H9 (cell line): ENCODE data around the gene CASP4. TPM values are rescaled to one million over a fixed set of nuclear protein-coding genes. Genes with fewer than 3 reads are reported as not detected.

Experiments
- DNase-seq: peaks from one replicate; pipeline ENCODE4 v3.0.0-alpha.2; 2017
- H2AFZ ChIP-seq: one replicate; pipeline ENCODE4 v1.6.1; 2013; ENCODE audit warnings: mild to moderate bottlenecking, low read length, control low read depth, moderate library complexity
- H2AK5ac ChIP-seq: 2 replicates; pipeline ENCODE4 v1.6.1; 2013; ENCODE audit warnings: low read length, control low read depth, mixed read lengths; ENCODE audit not compliant: insufficient read length
- H2BK120ac ChIP-seq: one replicate; pipeline ENCODE4 v1.6.1; 2013; ENCODE audit warnings: low read depth, mild to moderate bottlenecking, low read length, control low read depth, inconsistent platforms; ENCODE audit not compliant: poor library complexity, severe bottlenecking
- H2BK12ac ChIP-seq: 2 replicates; pipeline ENCODE4 v1.6.1; 2013; ENCODE audit warnings: low read length, control low read depth, mixed read lengths, low read depth; ENCODE audit not compliant: insufficient read length
- H2BK15ac ChIP-seq: 2 replicates; pipeline ENCODE4 v1.6.1; 2013; ENCODE audit warnings: low read depth, low read length, control low read depth
- H2BK20ac ChIP-seq: one replicate; pipeline ENCODE4 v1.6.1; 2013; ENCODE audit warnings: low read depth, mild to moderate bottlenecking, low read length, control low read depth, inconsistent platforms; ENCODE audit not compliant: poor library complexity, severe bottlenecking
- H2BK5ac ChIP-seq: 2 replicates; pipeline ENCODE4 v1.6.1; 2013; ENCODE audit warnings: low read length, control low read depth, mixed read lengths; ENCODE audit not compliant: insufficient read length
- H3K14ac ChIP-seq: 2 replicates; pipeline ENCODE4 v1.6.1; 2013; ENCODE audit warnings: low read length, control low read depth; ENCODE audit not compliant: insufficient read depth
- H3K18ac ChIP-seq: 2 replicates; pipeline ENCODE4 v1.6.1; 2013; ENCODE audit warnings: low read depth, mild to moderate bottlenecking, mixed read lengths, low read length, control low read depth; ENCODE audit not compliant: insufficient read length
- H3K23ac ChIP-seq: 2 replicates; pipeline ENCODE4 v1.6.1; 2013; ENCODE audit warnings: low read length, control low read depth, mixed read lengths, low read depth; ENCODE audit not compliant: insufficient read length
- H3K23me2 ChIP-seq: 2 replicates; pipeline ENCODE4 v1.6.1; 2013; ENCODE audit warnings: low read depth, mild to moderate bottlenecking, mixed read lengths, low read length, control low read depth; ENCODE audit not compliant: insufficient read length, poor library complexity, severe bottlenecking
- H3K27ac ChIP-seq: 2 replicates; pipeline ENCODE4 v1.5.1; 2013; ENCODE audit warnings: low read length, control low read depth, mixed read lengths, low read depth; ENCODE audit not compliant: insufficient read length
- H3K27me3 ChIP-seq: 2 replicates; pipeline ENCODE4 v1.6.1; 2013; ENCODE audit warnings: low read length, control low read depth, inconsistent platforms; ENCODE audit not compliant: insufficient read depth
- H3K4ac ChIP-seq: 2 replicates; pipeline ENCODE4 v1.6.1; 2013; ENCODE audit warnings: low read depth, mild to moderate bottlenecking, control low read depth, inconsistent platforms, low read length, moderate library complexity
- H3K4me1 ChIP-seq: 2 replicates; pipeline ENCODE4 v1.6.1; 2013; ENCODE audit warnings: low read length, control low read depth, inconsistent platforms; ENCODE audit not compliant: insufficient read depth
- H3K4me2 ChIP-seq: 2 replicates; pipeline ENCODE4 v1.6.1; 2013; ENCODE audit warnings: low read length, control low read depth, mixed read lengths; ENCODE audit not compliant: insufficient read length, insufficient read depth
- H3K56ac ChIP-seq: 2 replicates; pipeline ENCODE4 v1.6.1; 2013; ENCODE audit warnings: low read depth, mild to moderate bottlenecking, mixed read lengths, low read length, control low read depth; ENCODE audit not compliant: insufficient read length
- H3K79me1 ChIP-seq: 2 replicates; pipeline ENCODE4 v1.6.1; 2013; ENCODE audit warnings: low read depth, mild to moderate bottlenecking, moderate library complexity, low read length, control low read depth, inconsistent platforms; ENCODE audit not compliant: insufficient read depth, poor library complexity, severe bottlenecking
- H3K79me2 ChIP-seq: 2 replicates; pipeline ENCODE4 v1.6.1; 2013; ENCODE audit warnings: low read length, control low read depth, inconsistent platforms; ENCODE audit not compliant: insufficient read depth
- H3K9ac ChIP-seq: 2 replicates; pipeline ENCODE4 v1.6.1; 2013; ENCODE audit warnings: low read length, control low read depth, mixed read lengths; ENCODE audit not compliant: insufficient read length; ENCODE audit errors: extremely low read depth
- H3K9me3 ChIP-seq: one replicate; pipeline ENCODE4 v1.6.1; 2013; ENCODE audit warnings: low read depth, low read length, inconsistent platforms; ENCODE audit not compliant: control insufficient read depth
- H3T11ph ChIP-seq: one replicate; pipeline ENCODE4 v1.6.1; 2013; ENCODE audit warnings: mild to moderate bottlenecking, low read length, control low read depth, inconsistent platforms
- H4K20me1 ChIP-seq: one replicate; pipeline ENCODE4 v1.6.1; 2013; ENCODE audit not compliant: control insufficient read depth, insufficient read length, insufficient read depth
- H4K5ac ChIP-seq: 2 replicates; pipeline ENCODE4 v1.6.1; 2013; ENCODE audit warnings: low read depth, mild to moderate bottlenecking, mixed read lengths, low read length, control low read depth; ENCODE audit not compliant: insufficient read length
- H4K8ac ChIP-seq: replicated peaks from 2 replicates; pipeline ENCODE4 v1.6.1; 2013; ENCODE audit warnings: low read length, control low read depth, mixed read lengths, low read depth; ENCODE audit not compliant: insufficient read length
- H4K91ac ChIP-seq: 2 replicates; pipeline ENCODE4 v1.6.1; 2013; ENCODE audit warnings: low read depth, mild to moderate bottlenecking, moderate library complexity, mixed read lengths, low read length, control low read depth; ENCODE audit not compliant: insufficient read length
- H3K27ac Mint-ChIP-seq, 3 experiments: 2 replicates in 2 of 3; 3 replicates in 1 of 3; pipeline ENCODE4 v1.8.0; 2020 to 2021; ENCODE audit warnings: mixed read lengths in 3 of 3, mild to moderate bottlenecking in 1 of 3, moderate library complexity in 1 of 3
- H3K27me3 Mint-ChIP-seq: 2 replicates; pipeline ENCODE4 v1.8.0; 2021; ENCODE audit warnings: low read depth, mild to moderate bottlenecking, moderate library complexity, mixed read lengths
- H3K36me3 Mint-ChIP-seq, 3 experiments: 2 replicates in 2 of 3; 3 replicates in 1 of 3; pipeline ENCODE4 v1.8.0; 2020 to 2021; ENCODE audit warnings: low read depth in 3 of 3, mixed read lengths in 3 of 3; ENCODE audit not compliant: insufficient read depth in 1 of 3
- H3K4me1 Mint-ChIP-seq, 2 experiments: 2 replicates each; pipeline ENCODE4 v1.8.0; 2020; ENCODE audit warnings: mixed read lengths in 2 of 2
- H3K4me3 Mint-ChIP-seq, 2 experiments: 2 replicates in 1 of 2; 3 replicates in 1 of 2; pipeline ENCODE4 v1.8.0; 2020 to 2021; ENCODE audit warnings: mild to moderate bottlenecking in 2 of 2, mixed read lengths in 2 of 2, moderate library complexity in 1 of 2
- H3K9me3 Mint-ChIP-seq, 2 experiments: 2 replicates in 1 of 2; 3 replicates in 1 of 2; pipeline ENCODE4 v1.8.0; 2020; ENCODE audit warnings: mild to moderate bottlenecking in 2 of 2, mixed read lengths in 2 of 2, moderate library complexity in 1 of 2
- CTCF ChIP-seq: fragments of 200-600 bp; sonication (generic); conservative IDR thresholded peaks from 3 replicates; pipeline ENCODE4 v1.8.0; 2021; ENCODE audit warnings: antibody characterized with exemption, mild to moderate bottlenecking
- WGBS: extraction: QIAGEN DNeasy Blood & Tissue Kit; methylation state at CpG from one replicate; pipeline ENCODE4 v1.1.7; 2013; ENCODE audit warnings: missing lambda C conversion rate, low lambda C conversion rate, mixed read lengths; ENCODE audit not compliant: insufficient read length; ENCODE audit errors: extremely low coverage; 5-methylcytosine and 5-hydroxymethylcytosine counted together
- total RNA-seq: library from RNA; stranded (reverse); gene quantifications from 2 replicates; pipeline ENCODE4 v1.2.1, GENCODE V29; 2021

CASP4 gene
- total RNA-seq, 1 experiment from 2014 or later = not detected

GRCh38 chr11:104957280-104957679 lies 11.1 kb downstream of the CASP4 start:
- no peaks in the 10 kb centered on the region for H3K27me3 Mint-ChIP-seq
- Histone ChIP-seq H2AFZ (no peak overlapping the region), H3K14ac (no peak overlapping the region), H2BK15ac (no peak overlapping the region), H4K91ac (no peak overlapping the region), H3K79me2 (no peaks in the 10 kb centered on the region), H3K9ac (no peak overlapping the region), H3K4ac (no peak overlapping the region), H3K56ac (no peak overlapping the region), H3K27ac (no peak overlapping the region), H2BK120ac (no peak overlapping the region), H4K5ac (no peak overlapping the region), H3K9me3 (no peaks in the 10 kb centered on the region), H3K27me3 (no peaks in the 10 kb centered on the region), H4K8ac (no peak overlapping the region), H3K18ac (no peak overlapping the region), H3K23me2 (no peaks in the 10 kb centered on the region), H3K4me1 (no peaks in the 10 kb centered on the region), H2AK5ac (no peak overlapping the region), H2BK20ac (no peak overlapping the region), H3K23ac (no peak overlapping the region), H4K20me1 (no peaks in the 10 kb centered on the region), H2BK12ac (no peak overlapping the region), H3K79me1 (no peaks in the 10 kb centered on the region), H3K4me2 (no peak overlapping the region), H2BK5ac (no peak overlapping the region), H3T11ph (no peak overlapping the region)
- H3K9me3 Mint-ChIP-seq = peaks cover 0 to 5% of the 10 kb centered on the region in 2 experiments; a peak in 1 of 5 replicates
- H3K36me3 Mint-ChIP-seq = peaks cover 0 to 6% (median 0%) of the 10 kb centered on the region in 3 experiments; a peak in 1 of 7 replicates
- no peak for TF ChIP-seq CTCF
- H3K27ac Mint-ChIP-seq = no peak overlapping the region
- DNase-seq = no peak
- WGBS = no CpG with 5 or more reads among the region's 3 CpGs
- no peak overlapping the region for H3K4me3 Mint-ChIP-seq
- no peaks in the 10 kb centered on the region for H3K4me1 Mint-ChIP-seq
